K562 (cell line): ENCODE results near the gene ANAPC4. TPM values are rescaled to one million over a fixed set of nuclear protein-coding genes. Genes with fewer than 3 reads are reported as not detected.

Experiments used
- ATAC-seq: fragments of 200-7000 bp; cut with Tn5 transposase; 3 replicates; pipeline ENCODE4 v1.9.1; 2020; ENCODE audit warnings: moderate library complexity
- BruUV-seq: library from RNA; stranded (reverse); fragments of 400-500 nt; replicated peaks from 2 replicates; lab custom pipeline; 2021; lab: Mats Ljungman, UMichigan
- CTCF ChIA-PET: fragments of 300-600 bp; formaldehyde crosslinking; extraction: SDS; loops from one replicate; lab custom pipeline; 2021; ENCODE audit warnings: low intra/inter-chr PET ratio; lab: Yijun Ruan, JAX
- POLR2A ChIA-PET: fragments of 300-600, 350-650 bp; sonication (Branson Sonifier 250); formaldehyde crosslinking; extraction: SDS; loops from one replicate; lab custom pipeline; 2021; ENCODE audit warnings: antibody characterized with exemption, inconsistent platforms; lab: Yijun Ruan, JAX
- DNase-seq, 4 experiments: peaks; one replicate each; pipeline versions ENCODE4 v3.0.0 to v3.0.0-alpha.2; 2011 to 2018; ENCODE audit warnings: low spot score in 3 of 4, mixed read lengths in 3 of 4; ENCODE audit errors: extremely low read depth in 1 of 4
- FAIRE-seq: peaks from 2 replicates; lab custom pipeline; 2011; peaks lifted over from hg19 to GRCh38; lab: Jason Lieb, UNC
- H2AFZ ChIP-seq: 2 replicates; pipeline ENCODE4 v1.6.0; 2011; ENCODE audit warnings: low read depth, low read length, control low read depth, inconsistent platforms
- H3K27ac ChIP-seq: fragments of 200-600 bp; 3 replicates; pipeline ENCODE4 v1.8.0; 2011; ENCODE audit warnings: low read depth, mild to moderate bottlenecking, control low read depth, inconsistent platforms, low read length, moderate library complexity, mixed read lengths; ENCODE audit errors: extremely low read depth
- H3K27me3 ChIP-seq, 2 experiments: fragments of 300-600 bp in 1 of 2; 2 replicates in 1 of 2; 3 replicates in 1 of 2; pipeline versions ENCODE4 v1.6.0 to v1.8.0; 2011; ENCODE audit warnings: inconsistent platforms in 2 of 2, low read length in 2 of 2, mild to moderate bottlenecking in 1 of 2, mixed read lengths in 1 of 2, moderate library complexity in 1 of 2; ENCODE audit not compliant: control insufficient read depth in 2 of 2, insufficient read depth in 2 of 2
- H3K36me3 ChIP-seq: fragments of 300-600 bp; 3 replicates; pipeline ENCODE4 v1.8.0; 2011; ENCODE audit warnings: mild to moderate bottlenecking, low read length, inconsistent platforms; ENCODE audit not compliant: control insufficient read depth, insufficient read depth
- H3K4me1 ChIP-seq, 2 experiments: fragments of 200-600 bp in 1 of 2; replicated peaks in 1 of 2; 2 replicates in 1 of 2; 3 replicates in 1 of 2; pipeline versions ENCODE4 v1.5.1 to v1.8.0; 2011; ENCODE audit warnings: inconsistent platforms in 2 of 2, low read length in 2 of 2, mild to moderate bottlenecking in 1 of 2, mixed read lengths in 1 of 2, moderate library complexity in 1 of 2; ENCODE audit not compliant: control insufficient read depth in 2 of 2, insufficient read depth in 2 of 2
- H3K4me2 ChIP-seq: 2 replicates; pipeline ENCODE4 v1.6.1; 2011; ENCODE audit warnings: low read length, control low read depth, inconsistent platforms, mixed read lengths; ENCODE audit not compliant: insufficient read depth
- H3K4me3 ChIP-seq: fragments of 200-600 bp; sonication (generic), shearing (Covaris generic); 2 replicates; pipeline ENCODE4 v1.5.1; 2016; ENCODE audit warnings: control low read depth, inconsistent platforms
- H3K79me2 ChIP-seq: fragments of 200-600 bp; 3 replicates; pipeline ENCODE4 v1.8.0; 2011; ENCODE audit warnings: low read length, inconsistent platforms; ENCODE audit not compliant: control insufficient read depth, insufficient read depth
- H3K9ac ChIP-seq, 2 experiments: 2 replicates each; pipeline versions ENCODE4 v1.6.0 to v1.6.1; 2011; ENCODE audit warnings: low read depth in 2 of 2, low read length in 2 of 2, control low read depth in 1 of 2, inconsistent platforms in 1 of 2, mild to moderate bottlenecking in 1 of 2, mixed read lengths in 1 of 2; ENCODE audit not compliant: insufficient read depth in 1 of 2
- H3K9me1 ChIP-seq: one replicate; pipeline ENCODE4 v1.6.0; 2011; ENCODE audit warnings: inconsistent platforms, mild to moderate bottlenecking, low read length, moderate library complexity; ENCODE audit not compliant: control insufficient read depth, insufficient read depth
- H3K9me3 ChIP-seq: replicated peaks from 2 replicates; pipeline ENCODE4 v1.5.1; 2011; ENCODE audit warnings: low read depth, low read length, inconsistent platforms; ENCODE audit not compliant: control insufficient read depth, insufficient read depth
- H4K20me1 ChIP-seq: replicated peaks from 2 replicates; pipeline ENCODE4 v1.6.1; 2011; ENCODE audit warnings: low read length, inconsistent platforms, mixed read lengths; ENCODE audit not compliant: control insufficient read depth, insufficient read depth
- ARID1B ChIP-seq: fragments of 450-650 bp; IDR thresholded peaks from 2 replicates; pipeline ENCODE4 v1.6.1; 2016; ENCODE audit warnings: antibody characterized with exemption, mild to moderate bottlenecking, inconsistent platforms
- ASH1L ChIP-seq: fragments of 450-650 bp; IDR thresholded peaks from 2 replicates; pipeline ENCODE4 v1.6.1; 2018; ENCODE audit warnings: borderline replicate concordance, mild to moderate bottlenecking, low read depth; ENCODE audit not compliant: partially characterized antibody
- CBX3 ChIP-seq, 2 experiments: IDR thresholded peaks; 1 replicate in 1 of 2; 2 replicates in 1 of 2; pipeline ENCODE4 v1.6.1; 2012; ENCODE audit warnings: inconsistent platforms in 2 of 2, low read length in 2 of 2, borderline replicate concordance in 1 of 2, control low read depth in 1 of 2
- CBX5 ChIP-seq: IDR thresholded peaks from 2 replicates; pipeline ENCODE4 v1.6.1; 2014; ENCODE audit warnings: low read depth, borderline replicate concordance
- CREB1 ChIP-seq, 2 experiments: sonication (generic) in 1 of 2; formaldehyde crosslinking in 1 of 2; IDR thresholded peaks; 2 replicates each; pipeline versions ENCODE4 v1.6.1 to v1.8.0; 2012 to 2022; ENCODE audit warnings: inconsistent platforms in 1 of 2, mild to moderate bottlenecking in 1 of 2, missing genetic modification reagents in 1 of 2, moderate library complexity in 1 of 2
- DMBX1 ChIP-seq: fragments of 250-450 bp; sonication (Bioruptor Pico); IDR thresholded peaks from 2 replicates; pipeline ENCODE4 v1.8.0; 2022; ENCODE audit warnings: inconsistent platforms, mild to moderate bottlenecking, moderate library complexity, borderline replicate concordance
- MAX ChIP-seq: sonication (generic); formaldehyde crosslinking; IDR thresholded peaks from 2 replicates; pipeline ENCODE4 v1.9.0; 2022; ENCODE audit warnings: mild to moderate bottlenecking, missing genetic modification reagents
- MYC ChIP-seq, 2 experiments: fragments of 250-450 bp in 1 of 2; sonication (Bioruptor Pico) in 1 of 2; IDR thresholded peaks; 2 replicates each; pipeline versions ENCODE4 v1.5.1 to v1.6.1; 2012 to 2021; ENCODE audit warnings: low read depth in 2 of 2, borderline replicate concordance in 1 of 2, improper control_type of control experiment in 1 of 2, low read length in 1 of 2, mild to moderate bottlenecking in 1 of 2, moderate library complexity in 1 of 2
- NR1H2 ChIP-seq: sonication (generic); formaldehyde crosslinking; IDR thresholded peaks from 2 replicates; pipeline ENCODE4 v1.4.0; 2020; ENCODE audit warnings: mild to moderate bottlenecking, missing genetic modification reagents
- RBBP5 ChIP-seq: fragments of 200-600 bp; sonication (generic); IDR thresholded peaks from 2 replicates; pipeline ENCODE4 v1.6.1; 2012; ENCODE audit warnings: borderline replicate concordance, mild to moderate bottlenecking, low read length, control low read depth, inconsistent platforms; ENCODE audit not compliant: insufficient read depth, poor library complexity, severe bottlenecking
- RCOR1 ChIP-seq, 2 experiments: IDR thresholded peaks; 2 replicates each; pipeline ENCODE4 v1.6.1; 2012; ENCODE audit warnings: low read depth in 2 of 2, low read length in 2 of 2, borderline replicate concordance in 1 of 2, improper control_type of control experiment in 1 of 2
- SMAD4 ChIP-seq: fragments of 250-450 bp; sonication (Bioruptor Pico); conservative IDR thresholded peaks from 2 replicates; pipeline ENCODE4 v1.8.0; 2021; ENCODE audit warnings: inconsistent platforms, mild to moderate bottlenecking, moderate library complexity
- SMC3 ChIP-seq: conservative IDR thresholded peaks from 2 replicates; pipeline ENCODE4 v1.6.1; 2011; ENCODE audit warnings: low read depth, low read length, improper control_type of control experiment; ENCODE audit not compliant: insufficient read depth
- SRF ChIP-seq, 2 experiments: fragments of 250-450, 450-650 bp in 1 of 2; sonication (Bioruptor Pico) in 1 of 2; sonication (generic) in 1 of 2; formaldehyde crosslinking; IDR thresholded peaks; 2 replicates each; pipeline versions ENCODE4 v1.5.0 to v1.5.1; 2020 to 2022; ENCODE audit warnings: mild to moderate bottlenecking in 1 of 2, missing genetic modification reagents in 1 of 2
- TBL1XR1 ChIP-seq, 2 experiments: IDR thresholded peaks; 2 replicates each; pipeline ENCODE4 v1.6.1; 2012; ENCODE audit warnings: improper control_type of control experiment in 2 of 2, low read length in 2 of 2, mild to moderate bottlenecking in 1 of 2
- TBP ChIP-seq: optimal IDR thresholded peaks from 2 replicates; pipeline ENCODE3; 2011; ENCODE audit warnings: low read depth, low read length, improper control_type of control experiment
- YY1 ChIP-seq, 3 experiments: IDR thresholded peaks; 2 replicates each; pipeline ENCODE4 v1.6.1; 2011; ENCODE audit warnings: low read length in 2 of 3, mild to moderate bottlenecking in 2 of 3, moderate library complexity in 2 of 3, borderline replicate concordance in 1 of 3, control low read depth in 1 of 3, low read depth in 1 of 3; ENCODE audit not compliant: insufficient read depth in 3 of 3, insufficient replicate concordance in 2 of 3, control insufficient read depth in 1 of 3, insufficient read length in 1 of 3; ENCODE audit errors: extremely low read depth in 1 of 3
- WGBS: fragments of 100-300 bp; shearing (Covaris generic); methylation state at CpG from one replicate; pipeline ENCODE4 v1.1.6; 2016; ENCODE audit warnings: low coverage, mixed read lengths; ENCODE audit not compliant: insufficient coverage; ENCODE audit errors: missing lambda C conversion rate; 5-methylcytosine and 5-hydroxymethylcytosine counted together
- in situ Hi-C: fragments of 300-500 bp; cut with MboI; formaldehyde crosslinking; loops from 4 replicates; pipeline ENCODE4 v1.15.0; 2018; ENCODE audit warnings: inconsistent platforms, mixed read lengths
- intact Hi-C: fragments of 100-400 bp; cut with micrococcal nuclease; formaldehyde crosslinking; loops from 2 replicates; pipeline ENCODE4 v1.14.2; 2022
- polyA plus RNA-seq, 8 experiments: library from polyadenylated mRNA; depleted of rRNA in 4 of 8; stranded (reverse) in 5 of 8; unstranded in 3 of 8; fragments of >200 nt; fragmentation: Nextera tagmentation in 2 of 8; fragmentation: Illumina TruSeq in 1 of 8; extraction: Ambion mirVana in 2 of 8; extraction: Trizol in 1 of 8; gene quantifications; 2 replicates each; pipeline versions ENCODE4 v1.2.1 to v1.2.3, GENCODE V29; 2011 to 2014; ENCODE audit warnings: inconsistent platforms in 1 of 8, missing spikeins in 1 of 8
- total RNA-seq, 7 experiments: library from RNA; depleted of rRNA in 6 of 7; stranded (reverse); fragments of >200 nt in 6 of 7; fragmentation: Illumina TruSeq in 2 of 7; extraction: Trizol in 2 of 7; gene quantifications; 2 replicates each; pipeline versions ENCODE4 v1.2.1 to v1.2.3, GENCODE V29; 2011 to 2021; ENCODE audit warnings: low replicate concordance in 1 of 7

ANAPC4 gene
- total and polyA plus RNA-seq, 9 of the 15 experiments (the other 6 are each of a cell fraction or from before 2014, with no cell fraction given), result 23.9 to 47.0 (median 31.9) TPM

DNA sequence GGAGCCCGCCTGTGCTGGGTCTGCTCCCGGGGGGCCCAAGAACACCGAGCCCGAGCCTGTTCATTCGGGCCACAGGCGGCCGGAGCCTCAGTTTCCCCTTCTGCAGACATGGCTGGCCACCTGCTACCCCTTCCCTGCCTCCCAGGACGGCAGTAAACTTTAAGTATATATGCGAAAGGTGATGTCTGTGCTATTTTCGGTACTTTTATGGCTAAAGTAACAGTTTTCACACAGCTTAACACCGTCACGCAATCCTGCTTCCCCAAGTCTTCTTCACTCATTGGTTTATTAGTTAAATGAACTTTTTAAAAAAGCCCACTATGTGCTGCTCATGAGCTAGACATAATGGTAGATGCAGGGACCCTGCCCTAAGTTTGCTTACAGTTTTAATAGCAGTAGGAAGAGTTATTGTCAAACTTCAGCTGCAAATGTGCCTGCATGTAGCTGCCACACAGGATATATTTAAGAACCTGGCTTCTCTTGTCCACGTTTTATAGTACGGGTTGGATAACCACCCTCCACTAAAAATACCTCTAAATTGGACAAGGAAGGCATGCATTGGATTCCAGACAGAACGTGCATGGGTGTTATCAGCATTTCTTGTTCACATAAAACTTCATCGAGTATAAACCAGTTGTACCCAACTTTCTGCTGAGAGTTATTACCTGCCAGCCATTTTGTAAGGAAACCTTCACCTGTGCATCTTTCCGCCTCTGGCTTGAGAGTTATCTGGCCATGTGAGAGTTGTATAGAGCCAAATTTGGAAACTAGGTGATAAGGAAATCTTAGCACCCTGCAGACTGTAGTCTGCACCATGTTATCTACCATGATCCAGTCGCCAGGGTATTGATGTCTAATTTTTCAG lies 741 bp downstream of the ANAPC4 start:
- H3K4me2 ChIP-seq, result peak overlapping the region; percentile 95
- 1% methylated on average over 18 of the region's 18 CpGs for WGBS
- in situ Hi-C loops, result loop anchor here (10.0 kb wide), 1 partner anchor 393 kb away; no protein-coding TSS in a partner anchor
- TF ChIP-seq CBX3 (IDR thresholded peaks at IDR 0.05; ENCODE audit: borderline replicate concordance in 1 of 2, low read length in 2 of 2), result peak in 1 of 2 experiments; percentile 83; a peak in 2 of 3 replicates
- TF ChIP-seq CBX5, result 0 out of 2 replicates have a peak, but pooled peaks have one; percentile 54
- no peak for TF ChIP-seq CREB1 (IDR thresholded peaks at IDR 0.05)
- TF ChIP-seq CREB1 (CRISPR knock-in tag; IDR thresholded peaks at IDR 0.05), result peak; percentile 23; the same call in 1 of the 2 replicates
- TF ChIP-seq RBBP5, result peak; percentile 3
- TF ChIP-seq SMC3, result no peak
- 0 out of 2 replicates have a peak, but pooled peaks have one; percentile 36 for TF ChIP-seq MYC (IDR thresholded peaks at IDR 0.05; ENCODE audit: low read depth, low read length)
- no peak for TF ChIP-seq MYC (CRISPR knock-in tag; IDR thresholded peaks at IDR 0.05; ENCODE audit: borderline replicate concordance, low read depth)
- peak; percentile 20 for TF ChIP-seq TBP
- TF ChIP-seq DMBX1 (CRISPR knock-in tag), result no peak
- peak in 1 of 2 experiments; percentile 62; a peak in 2 of 4 replicates for TF ChIP-seq RCOR1 (IDR thresholded peaks at IDR 0.05; ENCODE audit: borderline replicate concordance in 1 of 2, low read depth in 2 of 2, low read length in 2 of 2)
- peak; percentile 9; the same call in 1 of the 2 replicates for TF ChIP-seq ARID1B
- 0 out of 4 replicates have a peak, but pooled peaks of 1 of the 2 experiments have one; percentile 18 for TF ChIP-seq SRF (CRISPR knock-in tag; IDR thresholded peaks at IDR 0.05)
- peak in 2 of 3 experiments; percentile 40 to 91 for TF ChIP-seq YY1 (IDR thresholded peaks at IDR 0.05; ENCODE audit: borderline replicate concordance in 1 of 3, control insufficient read depth in 1 of 3, extremely low read depth in 1 of 3, insufficient read depth in 3 of 3, insufficient read length in 1 of 3, insufficient replicate concordance in 2 of 3, low read depth in 1 of 3, low read length in 2 of 3)
- peak in 1 of 2 experiments; percentile 61; a peak in 2 of 4 replicates for TF ChIP-seq TBL1XR1 (IDR thresholded peaks at IDR 0.05; ENCODE audit: low read length in 2 of 2)
- TF ChIP-seq NR1H2 (CRISPR knock-in tag), result 0 out of 2 replicates have a peak, but pooled peaks have one; percentile 46
- TF ChIP-seq MAX (CRISPR knock-in tag), result no peak
- TF ChIP-seq ASH1L, result no peak
- TF ChIP-seq SMAD4, result peak; percentile 46; the same call in 1 of the 2 replicates

More for the DNA sequence above, 741 bp downstream of the ANAPC4 start:
- H3K9me1 ChIP-seq, result no peaks in the 10 kb centered on the region
- ATAC-seq (peak; percentile 5), DNase-seq (peak in 3 of 4 experiments; percentile 20 to 51 (median 28)), FAIRE-seq (peak; percentile 64)
- CTCF ChIA-PET, result no interaction called here
- peaks cover 4% of the 10 kb centered on the region; the same call in 1 of the 2 replicates for H3K9me3 ChIP-seq
- H3K4me1 ChIP-seq, result peaks cover 17% of the 10 kb centered on the region in 2 experiments; a peak in 4 of 5 replicates
- H2AFZ ChIP-seq, result peak overlapping the region; percentile 97
- no peaks in the 10 kb centered on the region for H4K20me1 ChIP-seq
- peak overlapping the region; percentile 72 for H3K27ac ChIP-seq
- peaks cover 33% of the 10 kb centered on the region for H3K79me2 ChIP-seq
- H3K9ac ChIP-seq, result peak overlapping the region; percentile 77 to 94
- H3K36me3 ChIP-seq, result peaks cover 38% of the 10 kb centered on the region
- H3K27me3 ChIP-seq, result no peaks in the 10 kb centered on the region
- peak overlapping the region; percentile 69 for H3K4me3 ChIP-seq
- TSS peak; percentile 62 for BruUV-seq
- intact Hi-C loops, result loop anchor here (5.0 kb wide), 1 partner anchor 66 kb away; the partner anchor contains the start of gene ZCCHC4
- POLR2A ChIA-PET, result interaction anchor here (0.6 kb wide), 1 partner anchor 143 kb away, joined by 8 read pairs; no protein-coding TSS in a partner anchor
